NCI-H510A (cell line): ENCODE results near the gene GRIA1.
A peak's percentile ranks its signal among the peaks of the same experiment; 100 is the strongest.

Experiments
- DNase-seq: peaks from one replicate; lab custom pipeline; 2025; lab: John Stamatoyannopoulos, UW

GRIA1 gene

DNA sequence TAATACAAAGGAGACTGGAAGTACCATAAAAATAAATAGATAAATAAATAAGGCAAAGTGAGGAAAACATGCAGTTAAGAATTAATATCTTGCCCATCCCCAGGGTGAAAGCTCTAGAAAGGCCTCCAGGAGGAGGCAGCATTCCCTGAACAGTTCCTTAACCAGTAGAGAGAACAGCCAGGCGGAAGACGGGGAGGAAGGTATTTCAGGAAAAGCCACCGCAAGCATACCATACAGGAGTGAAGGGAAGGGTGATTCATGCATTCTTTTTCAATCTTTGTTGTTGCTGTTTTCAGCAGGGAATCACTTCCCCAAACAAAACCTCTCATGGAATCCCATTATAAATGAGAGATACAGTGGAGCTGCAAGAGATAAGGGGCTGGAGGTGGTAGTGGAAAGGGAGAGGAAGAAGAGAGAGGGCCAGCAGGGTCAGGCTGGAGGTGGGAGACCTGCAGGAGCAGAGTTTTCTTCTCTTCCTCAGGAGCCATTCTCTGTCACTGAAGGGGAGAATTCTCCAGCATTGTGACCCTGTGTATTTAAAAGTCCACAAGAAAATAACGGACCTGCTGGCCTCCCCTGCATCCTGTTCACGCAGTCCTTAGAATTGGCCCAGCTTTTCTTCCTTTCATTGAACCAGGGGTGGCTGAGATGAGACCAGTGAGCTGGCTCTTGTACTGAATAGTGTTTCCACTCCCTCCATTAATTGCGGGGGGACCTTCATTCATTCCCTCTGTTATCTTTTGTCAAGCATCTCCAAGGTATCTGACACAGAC, 292.3 kb downstream of the GRIA1 start:
- DNase-seq: no peak

DNA sequence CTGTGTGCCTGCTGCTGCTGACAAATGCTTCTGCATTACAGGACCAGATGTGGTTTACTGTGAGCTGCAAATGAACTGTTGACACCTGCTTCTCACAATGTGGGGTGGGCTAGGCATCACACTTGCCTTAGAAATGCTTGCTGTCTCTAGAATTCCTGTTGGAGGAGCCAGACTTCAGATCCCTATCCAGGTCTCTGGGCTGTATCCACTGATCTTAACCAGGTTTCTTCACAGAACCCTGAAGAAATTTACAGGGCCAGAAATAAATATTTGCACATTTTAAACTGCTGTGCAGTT, 292.8 kb downstream of the GRIA1 start:
- DNase-seq: no peak

DNA sequence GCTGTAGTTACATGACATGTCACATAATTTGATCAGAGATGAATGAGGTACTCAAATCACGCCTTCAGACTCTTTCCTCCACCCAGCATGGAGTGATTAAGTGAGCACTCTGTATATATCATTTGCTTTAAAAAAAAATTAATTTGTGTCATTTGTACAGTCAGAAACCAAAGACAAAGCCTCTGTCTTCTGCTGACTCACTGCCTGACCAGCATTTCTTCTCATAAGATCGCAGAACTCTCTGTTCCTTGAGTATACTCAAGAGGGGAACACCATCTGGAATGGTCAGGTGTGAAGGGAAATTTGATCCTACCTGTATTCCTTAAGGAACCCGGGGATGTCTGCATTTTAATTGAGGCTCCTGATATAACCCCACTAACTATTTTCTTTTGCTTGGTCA, 293.8 kb downstream of the GRIA1 start:
- DNase-seq: no peak

DNA sequence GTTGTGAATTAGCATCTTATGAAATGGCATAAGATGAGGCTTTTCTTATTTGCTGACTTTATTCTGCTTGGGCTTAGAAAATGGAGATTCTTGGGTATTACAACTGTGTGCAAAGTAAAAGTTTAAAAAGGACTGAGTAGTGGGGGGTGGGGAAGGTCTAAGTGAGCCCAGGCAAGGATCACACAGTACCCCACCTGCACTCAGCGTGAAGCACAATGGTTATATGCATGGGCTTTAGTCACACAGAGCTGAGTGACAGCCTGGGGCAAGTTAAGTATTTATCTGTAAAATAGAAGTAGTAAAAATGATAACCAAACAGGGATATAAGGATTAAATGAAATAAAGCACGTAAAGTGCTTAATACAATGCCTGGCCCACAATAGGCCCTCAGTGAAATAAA, 300.9 kb downstream of the GRIA1 start:
- DNase-seq: no peak

DNA sequence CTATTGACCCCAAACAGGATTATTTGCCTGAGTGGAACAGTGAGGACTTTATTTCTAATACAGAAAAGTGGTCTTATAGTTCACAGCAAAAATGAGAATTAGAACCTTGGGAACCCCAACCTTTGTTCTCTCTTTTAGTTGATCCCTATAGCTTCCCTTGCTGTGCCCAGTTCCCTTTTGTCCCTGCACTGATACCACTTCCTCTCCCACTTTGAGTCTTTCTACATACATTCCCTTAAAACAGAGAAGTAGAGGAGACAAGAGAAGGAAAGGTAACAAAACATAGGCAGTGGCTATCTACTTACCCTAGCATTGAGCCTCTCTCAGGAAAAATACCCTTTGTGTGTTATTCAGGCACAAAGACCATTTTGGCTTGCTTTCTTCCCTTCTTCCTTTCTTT, 301.8 kb downstream of the GRIA1 start:
- DNase-seq: no peak

DNA sequence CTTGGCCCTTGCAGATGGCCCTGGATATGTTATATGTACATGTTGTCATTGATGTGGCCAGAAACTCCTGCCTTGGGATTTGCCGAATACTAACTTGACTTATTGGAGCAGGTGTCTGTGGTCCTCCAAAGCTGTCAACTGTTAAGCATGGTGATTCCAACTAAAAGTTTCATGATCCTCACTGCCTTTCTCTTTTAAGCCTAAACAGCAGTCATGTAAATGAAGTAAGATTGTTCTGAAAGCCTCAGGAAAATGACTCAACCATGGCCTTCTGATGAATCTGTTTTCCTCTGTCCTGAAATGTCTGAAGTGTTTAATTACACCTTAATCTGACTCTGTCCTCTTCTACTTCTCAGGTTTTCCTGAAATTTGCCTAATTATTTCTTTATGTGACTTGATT, 303.2 kb downstream of the GRIA1 start:
- no peak for DNase-seq

DNA sequence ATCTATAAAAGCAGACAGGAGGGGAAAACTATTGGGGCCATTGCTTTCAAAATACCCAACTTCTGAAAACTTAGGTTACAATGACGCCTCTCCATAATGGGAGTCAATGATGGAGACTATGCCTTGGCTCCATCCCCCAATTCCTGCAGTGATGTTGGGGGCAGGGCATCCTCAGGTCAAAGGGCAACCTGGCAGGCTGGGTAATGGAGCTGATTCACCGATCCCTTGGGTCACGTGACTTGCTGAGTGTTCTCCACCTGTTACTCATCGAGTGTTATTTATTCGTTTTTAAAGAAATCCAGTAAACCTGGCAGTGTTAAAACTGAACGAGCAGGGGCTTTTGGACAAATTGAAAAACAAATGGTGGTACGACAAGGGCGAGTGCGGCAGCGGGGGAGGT, 303.9 kb downstream of the GRIA1 start:
- DNase-seq: no peak

DNA sequence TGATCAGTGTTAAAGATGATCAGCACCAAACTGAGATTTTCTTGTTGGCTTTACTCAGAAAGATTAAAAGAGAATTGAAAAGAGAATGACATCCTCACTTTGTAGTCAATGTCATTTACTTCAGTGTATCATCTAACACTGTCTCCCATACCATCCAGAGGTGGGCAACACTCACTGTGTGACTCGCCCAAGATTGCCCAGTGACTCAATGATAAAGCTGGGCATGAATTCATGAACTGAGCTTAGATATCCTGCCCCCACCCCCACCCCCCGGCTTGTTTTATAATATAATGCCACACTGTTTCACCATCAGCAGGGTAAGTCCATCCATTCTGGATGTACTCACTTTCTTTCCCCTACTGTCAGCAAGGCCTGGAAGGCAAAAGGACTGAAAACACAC, 306.1 kb downstream of the GRIA1 start:
- no peak for DNase-seq

DNA sequence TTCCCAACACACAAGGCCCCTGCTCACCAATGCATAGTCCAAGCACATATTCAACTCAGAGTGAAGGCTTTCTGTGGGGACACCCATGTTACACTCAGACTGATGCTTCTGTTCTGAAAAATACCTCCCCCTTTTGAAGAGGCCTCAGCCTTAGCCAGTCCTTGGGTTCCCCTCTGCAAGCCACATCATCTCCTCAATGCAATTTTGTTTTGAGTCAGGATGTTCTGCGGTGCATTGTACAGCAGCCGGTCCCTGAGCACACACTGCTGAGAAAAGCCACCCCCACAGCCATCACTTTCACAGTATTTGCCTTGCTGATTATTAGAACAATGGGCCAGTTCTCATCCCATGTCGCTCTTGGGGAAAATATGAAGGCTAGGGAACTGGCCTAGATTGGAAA, 307.0 kb downstream of the GRIA1 start:
- no peak for DNase-seq

DNA sequence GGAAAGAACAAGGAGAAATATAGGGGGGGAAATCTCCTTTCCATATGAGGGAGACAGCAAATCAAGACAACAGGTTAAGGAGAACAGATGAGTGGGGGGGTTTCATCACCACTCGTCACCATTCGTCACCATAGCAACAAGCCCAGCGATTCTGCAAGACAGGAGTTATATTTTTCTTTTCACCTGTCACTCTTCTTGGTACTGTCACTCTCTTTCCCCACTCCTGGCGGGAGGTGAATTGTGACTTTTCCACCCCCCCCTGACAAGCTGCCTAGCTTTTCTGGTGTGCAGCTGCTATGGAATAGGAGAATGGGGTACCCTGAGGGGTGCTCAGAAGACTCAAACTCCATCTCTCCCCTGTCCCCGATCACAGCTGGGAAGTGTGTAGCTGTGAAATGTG, 308.4 kb downstream of the GRIA1 start:
- DNase-seq: no peak

DNA sequence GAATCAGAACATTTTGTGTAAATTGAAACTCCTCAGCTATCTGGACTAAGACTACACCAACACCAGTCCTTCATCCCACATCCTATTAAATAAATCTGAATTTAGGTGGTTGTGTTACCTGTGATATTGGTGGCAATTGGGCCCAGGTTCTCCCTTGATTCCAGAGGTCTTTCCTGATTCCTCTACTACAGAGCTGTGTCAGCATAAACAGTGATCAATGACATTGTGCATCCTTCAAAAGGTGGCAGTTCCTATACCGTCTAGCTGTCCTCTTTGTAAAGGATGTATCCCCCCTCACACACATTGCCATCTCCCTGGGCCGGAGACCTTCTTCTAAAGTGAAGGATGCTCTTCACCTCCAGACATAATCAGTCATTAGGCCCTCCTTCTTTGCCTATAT, 309.0 kb downstream of the GRIA1 start:
- DNase-seq: no peak

DNA sequence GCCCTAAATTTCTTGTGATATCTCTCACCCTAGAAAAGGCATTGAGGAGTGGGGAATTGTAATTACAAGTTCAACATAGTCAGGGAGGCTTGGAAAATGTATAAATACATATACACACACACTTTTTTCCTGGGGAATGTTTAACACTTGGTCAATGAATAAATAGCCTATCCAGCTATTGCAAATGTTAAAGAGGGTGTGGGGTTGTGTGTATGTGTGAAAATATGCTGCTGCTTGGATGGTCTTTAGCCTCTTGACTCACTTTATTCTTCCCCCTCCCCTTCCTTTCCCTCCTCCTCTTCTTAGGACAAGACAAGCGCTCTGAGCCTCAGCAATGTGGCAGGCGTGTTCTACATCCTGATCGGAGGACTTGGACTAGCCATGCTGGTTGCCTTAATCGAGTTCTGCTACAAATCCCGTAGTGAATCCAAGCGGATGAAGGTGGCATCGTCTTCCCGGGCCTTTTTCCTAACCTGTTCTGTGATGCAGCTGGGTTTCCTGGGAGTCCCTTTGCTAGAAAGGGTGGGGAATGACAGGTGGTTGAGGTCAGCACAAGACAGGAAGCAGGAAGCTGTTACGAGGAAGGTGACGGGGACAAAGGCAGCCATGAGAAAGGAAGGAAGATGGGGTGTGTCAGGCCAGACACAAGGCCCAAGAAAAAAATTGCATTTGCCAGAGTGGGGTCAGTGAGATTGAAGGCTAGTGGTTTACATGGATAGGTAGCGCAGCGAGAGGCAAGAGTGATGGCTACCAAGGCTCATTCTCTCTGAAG, 311.8 kb downstream of the GRIA1 start:
- no peak for DNase-seq

DNA sequence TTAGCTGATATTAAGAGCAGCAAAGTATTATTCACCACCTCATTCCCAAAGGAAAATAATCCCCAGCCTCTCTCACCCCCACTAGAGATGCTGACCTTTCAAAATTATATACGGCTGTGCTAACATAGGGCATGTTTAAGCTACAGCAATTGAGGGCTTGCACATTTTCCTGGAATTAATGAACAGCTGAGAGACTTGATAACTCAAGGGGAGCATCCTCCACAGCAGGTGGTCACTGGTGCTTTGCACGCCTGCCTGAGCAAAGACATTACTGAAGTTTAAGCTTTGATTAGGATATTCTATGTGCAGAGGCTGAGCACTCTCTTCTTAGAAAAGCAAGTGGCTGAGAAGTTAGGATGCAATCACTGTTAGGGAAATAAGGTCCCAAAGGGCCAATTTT, 317.3 kb downstream of the GRIA1 start:
- DNase-seq: peak; percentile 19

DNA sequence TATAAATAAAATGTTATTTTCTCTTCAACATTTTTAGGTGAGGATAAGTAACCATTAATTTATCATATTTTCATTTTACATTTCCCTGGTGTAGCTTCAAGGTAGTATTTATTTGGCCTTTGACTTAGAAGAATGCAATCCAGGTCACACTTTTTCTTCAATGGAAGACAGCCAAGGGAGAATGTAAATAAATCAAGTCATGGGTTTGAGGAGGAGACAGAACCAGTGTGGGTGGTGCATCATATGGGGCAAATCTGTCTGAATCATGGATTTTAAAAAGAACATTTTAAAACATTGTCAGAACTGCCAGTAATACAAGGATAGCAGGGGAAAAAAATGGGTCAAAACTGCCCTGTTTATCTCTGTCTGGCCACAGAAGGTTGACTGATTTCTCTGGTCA, 318.7 kb downstream of the GRIA1 start:
- DNase-seq: no peak

DNA sequence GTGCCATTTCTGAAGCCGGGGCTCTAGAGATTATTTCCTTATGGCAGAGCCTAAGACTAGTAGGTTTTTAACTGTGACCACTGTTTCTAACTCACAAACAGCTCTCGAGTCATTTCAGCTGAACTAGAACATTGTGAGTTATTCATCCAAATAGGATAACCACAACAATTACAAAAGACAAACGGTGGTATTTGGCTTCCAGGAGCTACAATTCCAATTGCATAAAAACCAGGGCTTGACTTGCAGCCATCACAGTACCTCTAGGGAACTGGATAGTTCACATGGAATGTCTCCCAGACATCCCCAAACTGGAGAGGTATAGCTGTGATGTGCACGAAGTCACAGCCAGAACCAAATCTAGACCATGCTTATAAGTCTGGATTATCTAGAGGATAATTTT, 323.4 kb downstream of the GRIA1 start:
- no peak for DNase-seq

DNA sequence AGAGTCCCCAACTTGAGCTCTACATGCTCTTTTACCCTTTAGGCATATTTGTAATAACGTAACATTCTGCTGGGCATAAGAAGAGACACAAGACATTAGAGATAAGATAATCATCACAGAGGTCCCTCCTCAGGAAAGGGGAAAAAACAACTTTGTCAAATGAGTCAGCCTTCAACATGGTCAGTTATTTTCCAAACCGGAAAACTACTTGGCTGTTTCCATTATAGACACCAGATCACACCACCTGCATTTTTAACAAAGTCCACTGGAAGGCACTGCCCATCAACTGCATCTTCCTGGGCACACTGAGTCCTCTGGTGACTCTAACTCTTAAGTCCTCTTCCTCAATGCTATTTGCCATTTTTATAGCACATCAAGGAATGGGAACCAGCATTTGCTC, 326.4 kb downstream of the GRIA1 start:
- no peak for DNase-seq

DNA sequence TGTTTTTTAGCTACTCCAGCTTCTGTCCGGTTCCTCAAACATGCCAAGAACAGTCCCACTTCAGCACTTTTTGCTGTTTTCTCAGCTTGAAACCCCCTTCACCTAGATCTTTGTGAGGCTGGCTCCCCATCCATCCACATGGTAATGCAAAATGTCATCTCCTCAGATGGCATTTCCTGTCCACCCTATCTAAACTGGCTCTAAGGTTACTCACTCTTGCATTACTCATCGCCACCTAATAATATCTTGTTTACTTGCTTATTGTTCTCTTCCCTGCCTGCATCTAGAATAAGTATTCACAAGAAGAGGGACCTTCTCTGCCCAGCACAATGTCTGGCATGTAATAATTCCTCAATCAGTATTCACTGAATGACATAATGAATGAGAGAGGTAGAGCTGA, 328.2 kb downstream of the GRIA1 start:
- DNase-seq: no peak

DNA sequence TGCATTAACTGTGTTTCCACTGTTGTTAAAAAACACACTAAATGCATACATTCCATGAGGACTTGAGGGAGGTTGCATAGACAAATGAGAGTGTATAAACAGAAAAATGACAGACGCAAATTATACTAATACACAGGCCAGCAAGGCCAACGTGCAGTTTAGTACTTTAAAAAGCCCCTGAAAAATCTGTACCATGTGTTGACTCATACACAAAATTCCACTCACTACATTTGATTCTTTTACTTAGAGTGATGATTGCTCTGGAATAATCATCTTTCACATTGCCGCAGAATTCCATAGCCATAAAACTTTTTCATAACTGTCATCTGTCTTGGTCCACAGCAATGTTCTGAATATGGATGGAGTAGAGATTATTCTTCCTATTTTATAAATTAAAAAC, 332.6 kb downstream of the GRIA1 start:
- DNase-seq: no peak

DNA sequence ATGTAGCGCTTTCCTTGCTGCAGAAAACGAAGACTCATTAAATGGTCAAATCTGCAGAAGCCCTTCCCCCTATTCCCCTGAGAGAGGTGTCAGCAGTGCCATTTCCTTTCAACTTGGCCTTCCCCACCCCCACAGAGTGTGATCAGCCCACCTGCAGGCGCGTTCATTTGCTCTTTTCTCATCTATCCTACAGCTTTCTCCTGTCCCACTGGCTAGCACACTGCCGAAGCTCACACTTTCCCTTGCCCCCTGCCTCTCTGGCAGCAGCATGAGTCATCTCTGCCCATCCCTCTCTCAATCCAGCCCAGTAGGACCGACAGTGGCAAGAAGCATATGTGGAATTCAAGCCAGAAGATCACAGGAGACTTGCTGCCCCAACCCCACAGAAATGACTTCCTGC, 334.4 kb downstream of the GRIA1 start:
- DNase-seq: no peak

DNA sequence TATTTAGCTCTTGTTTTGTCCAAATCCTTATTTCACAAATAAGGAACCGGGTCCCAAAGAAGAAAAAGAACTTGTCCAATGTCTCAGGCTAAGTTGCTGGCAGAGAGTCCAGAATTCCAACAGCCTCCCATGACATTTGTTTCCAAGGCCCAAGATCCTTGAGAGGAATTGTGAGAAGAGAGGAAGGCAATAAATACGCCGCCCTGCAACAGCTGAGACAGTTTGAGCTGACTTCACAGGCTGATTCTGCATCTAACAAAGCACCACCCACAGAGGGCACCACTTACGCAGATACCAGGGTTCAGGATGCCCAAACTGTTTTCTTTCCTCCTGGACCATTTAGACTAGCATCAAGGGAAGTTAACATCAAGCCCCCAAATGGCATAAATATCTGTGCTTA, 336.9 kb downstream of the GRIA1 start:
- DNase-seq: no peak

DNA sequence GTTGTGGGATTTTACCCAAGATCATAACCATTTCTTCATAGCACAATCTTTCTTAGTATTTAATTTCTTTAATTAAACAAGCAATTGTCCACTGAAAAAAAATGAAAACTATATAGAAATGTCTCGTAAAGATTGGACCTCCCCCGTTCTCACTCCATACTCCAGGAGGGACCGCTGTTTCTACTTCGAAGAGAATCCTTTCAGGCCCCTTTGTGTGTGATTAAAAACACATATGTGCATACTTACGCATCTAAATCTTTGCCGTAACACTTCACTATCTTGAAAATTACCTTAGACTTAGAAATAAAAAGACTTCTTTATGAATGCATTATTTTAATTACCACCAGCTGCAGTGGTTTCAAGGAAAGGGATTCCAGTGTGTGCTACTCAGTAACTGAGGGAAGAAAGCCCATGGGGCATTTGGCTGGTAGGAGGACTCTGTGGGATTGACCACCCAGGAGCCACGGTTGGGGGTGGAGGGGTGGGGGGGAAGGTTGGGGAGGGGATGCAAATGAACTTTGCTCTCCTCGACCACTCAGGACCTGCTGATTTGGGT, 339.1 kb downstream of the GRIA1 start:
- no peak for DNase-seq

DNA sequence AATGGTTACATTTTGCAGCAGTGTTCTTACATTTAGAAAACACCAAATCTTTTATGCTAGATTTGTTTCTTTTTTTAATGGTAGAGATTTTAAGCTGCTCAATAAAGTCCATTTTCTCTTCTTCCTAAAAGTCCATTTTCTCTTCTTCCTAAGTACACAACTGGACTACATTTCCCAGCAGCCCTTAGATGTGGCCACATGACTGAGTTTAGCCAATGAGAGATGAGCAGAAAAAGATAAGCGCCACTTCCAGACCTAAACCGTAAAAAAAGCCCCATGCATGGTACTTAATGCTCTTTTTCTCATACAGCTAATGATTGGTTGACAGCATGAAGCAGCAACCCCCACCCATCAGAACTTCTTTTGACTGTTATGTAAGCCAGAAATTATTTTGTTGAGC, 341.5 kb downstream of the GRIA1 start:
- no peak for DNase-seq

DNA sequence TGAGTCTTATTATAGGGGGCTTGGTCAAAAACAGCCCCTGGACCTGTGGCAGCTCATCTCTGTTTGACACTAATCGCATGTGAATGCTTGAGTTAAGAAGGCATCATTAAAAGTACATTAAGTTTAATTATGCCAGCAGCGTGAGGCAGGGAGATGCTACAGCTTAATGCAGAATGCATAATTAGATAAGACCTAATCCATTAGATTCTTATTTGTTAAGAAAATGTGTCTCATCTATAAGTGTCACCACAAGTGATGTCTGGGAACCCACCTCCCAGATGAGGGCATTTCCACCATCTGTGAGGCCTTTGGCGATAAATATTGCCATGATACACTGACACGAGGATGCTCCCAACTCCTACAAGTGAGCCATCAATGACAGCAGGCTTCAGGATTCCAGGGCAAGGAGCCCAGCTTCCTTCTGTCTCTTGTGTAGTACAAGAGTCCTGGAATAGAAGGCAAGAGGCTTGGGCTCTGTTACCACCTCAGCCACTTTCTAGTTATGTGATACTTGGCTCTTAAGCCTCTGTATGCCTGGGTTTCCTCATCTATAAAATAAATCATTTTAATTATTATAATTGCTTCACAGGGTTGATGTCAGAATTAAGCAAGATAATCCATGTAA, 345.5 kb downstream of the GRIA1 start:
- DNase-seq: no peak
